Breast epithelium (tissue), 4 donors: ENCODE data around the gene GTPBP8. TPM values are rescaled to one million over a fixed set of nuclear protein-coding genes. Genes with fewer than 3 reads are reported as not detected.

Experiments
- DNase-seq, 2 donors: peaks; one replicate each; pipeline ENCODE4 v3.0.0-alpha.2; 2019; ENCODE audit warnings: low spot score in 2 of 2
- H3K27ac ChIP-seq, 2 donors: fragments of 200-600 bp; sonication (generic) in 1 of 2; one replicate each; pipeline ENCODE4 v1.5.1; 2016 to 2019; ENCODE audit warnings: mild to moderate bottlenecking in 1 of 2
- H3K27me3 ChIP-seq, 2 donors: fragments of 200-600 bp; sonication (generic) in 1 of 2; one replicate each; pipeline versions ENCODE4 v1.5.1 to v1.6.0; 2017 to 2019; ENCODE audit warnings: control low read depth in 1 of 2, mild to moderate bottlenecking in 1 of 2
- H3K36me3 ChIP-seq: fragments of 200-600 bp; one replicate; pipeline ENCODE4 v1.5.1; 2019
- H3K4me1 ChIP-seq, 2 donors: fragments of 200-600 bp; sonication (generic); one replicate each; pipeline ENCODE4 v1.5.1; 2016 to 2019; ENCODE audit warnings: control low read depth in 1 of 2
- H3K4me3 ChIP-seq, 3 donors: fragments of 200-600 bp; sonication (generic); 1 replicate in 2 of 3; 2 replicates in 1 of 3; pipeline ENCODE4 v1.5.1; 2016 to 2019; ENCODE audit warnings: mild to moderate bottlenecking in 3 of 3, moderate library complexity in 2 of 3
- H3K9me3 ChIP-seq, 2 donors: fragments of 200-600 bp; sonication (generic) in 1 of 2; one replicate each; pipeline ENCODE4 v1.5.1; 2016 to 2019; ENCODE audit warnings: control low read depth in 1 of 2
- POLR2A ChIP-seq: fragments of 450-650 bp; IDR thresholded peaks from one replicate; pipeline ENCODE4 v1.6.1; 2016; ENCODE audit warnings: antibody characterized with exemption, mild to moderate bottlenecking, moderate library complexity
- POLR2AphosphoS5 ChIP-seq, 3 donors: sonication (generic); formaldehyde crosslinking; IDR thresholded peaks; one replicate each; pipeline ENCODE4 v1.6.1; 2017; ENCODE audit warnings: antibody characterized with exemption in 3 of 3
- intact Hi-C: fragments of 100-400 bp; cut with DNase I; formaldehyde crosslinking; loops from one replicate; pipeline ENCODE4 v1.15.1; 2023; ENCODE audit warnings: low total_unique reads
- total RNA-seq, 3 donors: library from RNA; depleted of rRNA; stranded (reverse); fragments of >200 nt; gene quantifications; one replicate each; pipeline ENCODE4 v1.1.0, GENCODE V29; 2016
- TF ChIP-seq, protein P1 (sequence below), 3 donors: fragments of 450-650 bp; IDR thresholded peaks; one replicate each; pipeline ENCODE4 v1.5.1; 2016 to 2017; ENCODE audit warnings: antibody characterized with exemption in 3 of 3, mild to moderate bottlenecking in 3 of 3, moderate library complexity in 3 of 3

GTPBP8 gene
- total RNA-seq, 3 donors from 2014 or later: 23.4 to 32.8 (median 24.2) TPM

DNA sequence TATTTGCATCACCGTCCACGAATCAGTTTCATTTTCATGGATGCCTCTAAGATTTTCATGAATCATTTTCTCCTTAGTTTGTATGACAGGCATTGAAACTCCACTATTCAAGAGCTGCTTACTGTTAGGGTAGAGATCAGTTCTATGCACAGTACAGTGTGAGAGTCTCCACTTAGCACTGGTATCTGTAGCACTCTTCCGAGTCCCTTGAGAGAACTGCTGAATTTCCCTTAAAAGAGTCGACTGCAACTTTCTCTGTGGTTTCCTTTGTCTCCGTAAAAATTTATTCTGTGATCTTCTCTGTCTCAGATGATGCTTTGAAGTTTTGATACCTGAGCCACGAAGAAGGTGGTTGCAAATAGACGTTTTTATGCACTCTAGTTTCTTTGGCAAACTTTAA, 14.8 kb downstream of the GTPBP8 start:
- Histone ChIP-seq H3K36me3 (peaks cover 5% of the 10 kb centered on the region), H3K27me3 (no peaks in the 10 kb centered on the region), H3K27ac (no peak overlapping the region), H3K4me3 (no peak overlapping the region), H3K4me1 (no peaks in the 10 kb centered on the region), H3K9me3 (no peaks in the 10 kb centered on the region)
- intact Hi-C loops: no loop called here
- no peak for TF ChIP-seq POLR2AphosphoS5 (IDR thresholded peaks at IDR 0.05)
- no peak for DNase-seq

DNA sequence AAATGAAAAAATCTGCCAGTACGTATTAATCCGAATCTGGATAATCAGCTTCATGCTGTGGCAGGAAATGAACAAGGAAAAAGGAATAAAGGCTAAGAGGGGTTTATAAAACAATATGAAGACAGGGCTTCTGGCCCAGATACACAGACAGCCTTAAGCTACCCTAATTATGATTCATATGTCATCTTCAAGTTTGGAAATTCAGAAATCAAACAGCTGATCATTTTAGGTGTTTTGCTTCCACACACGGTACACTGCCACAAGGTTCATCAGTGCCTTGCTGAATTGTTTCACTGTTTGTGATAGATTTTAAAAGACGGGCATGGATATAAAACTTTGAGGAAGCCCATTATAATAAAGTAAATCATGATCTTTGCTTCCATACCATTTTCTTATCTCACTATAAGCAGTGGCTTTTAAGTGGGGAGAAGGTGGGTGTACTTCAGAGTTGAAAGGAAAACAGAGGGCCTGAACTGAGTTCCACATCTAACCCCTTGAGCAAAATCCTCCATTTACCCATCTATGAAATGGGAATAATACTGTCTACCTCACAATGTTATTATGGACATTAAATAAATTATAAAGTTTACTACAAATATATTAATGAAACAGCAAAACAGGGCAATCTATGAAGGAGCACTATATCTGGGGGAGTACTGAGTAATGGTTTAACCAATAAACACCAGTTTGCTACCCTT, 15.7 kb downstream of the GTPBP8 start:
- Histone ChIP-seq H3K27me3 (no peaks in the 10 kb centered on the region), H3K36me3 (peaks cover 5% of the 10 kb centered on the region), H3K27ac (no peak overlapping the region), H3K4me1 (no peaks in the 10 kb centered on the region), H3K4me3 (no peak overlapping the region), H3K9me3 (no peaks in the 10 kb centered on the region)
- TF ChIP-seq POLR2A (no peak), POLR2AphosphoS5 (IDR thresholded peaks at IDR 0.05) (no peak)
- intact Hi-C loops: no loop called here
- DNase-seq: no peak

DNA sequence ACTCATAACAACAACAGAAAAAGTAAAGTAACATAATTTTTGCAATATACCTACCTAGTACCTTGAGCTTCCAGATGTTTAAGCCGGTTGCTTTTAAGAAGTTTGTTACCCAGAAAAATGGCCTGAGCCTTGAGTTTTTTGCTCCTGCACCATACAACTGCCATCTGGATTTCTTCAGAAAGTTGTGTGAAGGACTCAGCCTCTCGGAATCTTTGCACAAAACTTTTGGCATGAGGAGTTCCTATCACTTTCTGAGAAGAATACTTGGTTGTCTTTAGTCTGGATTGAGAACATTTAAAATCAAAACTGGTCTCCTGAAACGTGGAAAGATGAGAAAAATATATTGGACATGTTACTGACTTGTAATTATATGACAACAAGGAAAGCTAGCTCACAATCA, 17.3 kb downstream of the GTPBP8 start:
- Histone ChIP-seq H3K27me3 (no peaks in the 10 kb centered on the region), H3K4me3 (no peak overlapping the region), H3K36me3 (peaks cover 5% of the 10 kb centered on the region), H3K9me3 (no peaks in the 10 kb centered on the region), H3K4me1 (no peaks in the 10 kb centered on the region), H3K27ac (no peak overlapping the region)
- DNase-seq: no peak
- intact Hi-C loops: no loop called here
- TF ChIP-seq POLR2A (no peak), POLR2AphosphoS5 (IDR thresholded peaks at IDR 0.05) (no peak)
- TF ChIP-seq, protein P1, sequence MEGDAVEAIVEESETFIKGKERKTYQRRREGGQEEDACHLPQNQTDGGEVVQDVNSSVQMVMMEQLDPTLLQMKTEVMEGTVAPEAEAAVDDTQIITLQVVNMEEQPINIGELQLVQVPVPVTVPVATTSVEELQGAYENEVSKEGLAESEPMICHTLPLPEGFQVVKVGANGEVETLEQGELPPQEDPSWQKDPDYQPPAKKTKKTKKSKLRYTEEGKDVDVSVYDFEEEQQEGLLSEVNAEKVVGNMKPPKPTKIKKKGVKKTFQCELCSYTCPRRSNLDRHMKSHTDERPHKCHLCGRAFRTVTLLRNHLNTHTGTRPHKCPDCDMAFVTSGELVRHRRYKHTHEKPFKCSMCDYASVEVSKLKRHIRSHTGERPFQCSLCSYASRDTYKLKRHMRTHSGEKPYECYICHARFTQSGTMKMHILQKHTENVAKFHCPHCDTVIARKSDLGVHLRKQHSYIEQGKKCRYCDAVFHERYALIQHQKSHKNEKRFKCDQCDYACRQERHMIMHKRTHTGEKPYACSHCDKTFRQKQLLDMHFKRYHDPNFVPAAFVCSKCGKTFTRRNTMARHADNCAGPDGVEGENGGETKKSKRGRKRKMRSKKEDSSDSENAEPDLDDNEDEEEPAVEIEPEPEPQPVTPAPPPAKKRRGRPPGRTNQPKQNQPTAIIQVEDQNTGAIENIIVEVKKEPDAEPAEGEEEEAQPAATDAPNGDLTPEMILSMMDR (IDR thresholded peaks at IDR 0.05): no peak

DNA sequence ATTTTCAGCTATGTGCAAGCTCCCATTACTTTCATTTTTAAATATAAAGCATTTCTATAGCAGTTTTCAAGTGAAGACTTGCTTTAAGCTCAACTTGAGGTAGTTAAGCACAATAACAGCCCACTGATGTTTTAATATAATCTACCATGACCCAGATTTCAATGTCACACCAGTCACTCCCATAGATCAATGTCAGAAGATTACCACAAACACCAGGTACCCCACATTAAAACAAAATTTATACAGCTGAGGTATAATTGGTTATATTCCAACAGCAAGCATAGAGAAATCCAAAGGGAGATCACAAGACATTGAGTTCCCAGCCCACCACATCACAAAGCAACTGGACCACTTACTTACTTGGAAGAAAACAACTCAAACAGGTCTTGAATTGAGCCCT, 22.8 kb downstream of the GTPBP8 start:
- intact Hi-C loops: no loop called here
- Histone ChIP-seq H3K9me3 (no peaks in the 10 kb centered on the region), H3K36me3 (no peaks in the 10 kb centered on the region), H3K27me3 (no peaks in the 10 kb centered on the region), H3K27ac (no peak overlapping the region), H3K4me1 (no peaks in the 10 kb centered on the region), H3K4me3 (no peak overlapping the region)
- no peak for DNase-seq
- TF ChIP-seq, protein P1 (IDR thresholded peaks at IDR 0.05): no peak
- TF ChIP-seq POLR2AphosphoS5 (IDR thresholded peaks at IDR 0.05) (no peak), POLR2A (no peak)

DNA sequence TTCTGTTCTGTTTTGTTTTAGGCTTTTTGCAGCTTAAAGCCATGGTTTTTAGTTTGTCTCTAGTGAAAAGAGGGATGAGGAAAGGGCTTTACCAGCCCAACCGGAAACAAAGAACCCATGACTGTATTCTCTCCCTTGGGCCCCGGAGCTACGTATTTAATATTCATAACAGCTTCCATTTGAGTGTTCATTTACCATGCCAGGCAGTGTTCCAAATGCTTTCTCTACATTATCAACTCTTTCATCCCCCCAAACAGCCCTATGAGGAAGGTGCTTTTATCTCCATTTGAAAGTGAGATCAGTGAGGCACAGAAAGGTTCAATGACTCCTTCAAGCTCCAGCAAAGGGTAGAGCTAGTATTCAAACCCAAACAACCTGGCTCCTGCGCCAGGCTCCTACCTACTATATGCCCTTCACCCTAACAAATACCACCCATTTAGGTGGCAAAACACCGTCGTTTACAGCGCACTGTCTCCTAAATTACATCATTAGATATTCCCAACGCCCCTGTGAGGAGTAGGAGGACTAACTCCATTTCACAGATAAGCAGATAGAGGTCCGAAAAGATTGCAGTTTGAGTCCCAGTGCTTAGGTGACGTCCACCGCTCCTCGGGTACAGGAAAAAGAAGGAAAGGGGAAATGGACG, 27.9 kb downstream of the GTPBP8 start:
- Histone ChIP-seq H3K36me3 (no peaks in the 10 kb centered on the region), H3K27ac (peak overlapping the region; percentile 90 to 98), H3K9me3 (no peaks in the 10 kb centered on the region), H3K4me1 (no peaks in the 10 kb centered on the region), H3K27me3 (no peaks in the 10 kb centered on the region), H3K4me3 (peak overlapping the region; percentile 64 to 99 (median 78))
- TF ChIP-seq POLR2A: no peak
- TF ChIP-seq, protein P1 (IDR thresholded peaks at IDR 0.05): no peak
- TF ChIP-seq POLR2AphosphoS5 (IDR thresholded peaks at IDR 0.05): no peak
- intact Hi-C loops: no loop called here
- DNase-seq: no peak
